Stimulated activated CD4-positive, alpha-beta T cell treated with anti-CD3 and anti-CD28 coated beads, Interleukin-1b, Interleukin-23, amount 100 ng/mL, for 1 hour (primary cell): ENCODE results near the gene GOLGA6L4.
"Not testable (repeated sequence)": the region's sequence is repeated elsewhere in the genome, so short reads cannot be mapped to it uniquely, and the experiment has no call there.

Experiments
- DNase-seq, 2 donors: peaks; one replicate each; pipeline ENCODE4 v3.0.0-alpha.2; 2020; ENCODE audit warnings: low read depth in 2 of 2

Gene GOLGA6L4, protein sequence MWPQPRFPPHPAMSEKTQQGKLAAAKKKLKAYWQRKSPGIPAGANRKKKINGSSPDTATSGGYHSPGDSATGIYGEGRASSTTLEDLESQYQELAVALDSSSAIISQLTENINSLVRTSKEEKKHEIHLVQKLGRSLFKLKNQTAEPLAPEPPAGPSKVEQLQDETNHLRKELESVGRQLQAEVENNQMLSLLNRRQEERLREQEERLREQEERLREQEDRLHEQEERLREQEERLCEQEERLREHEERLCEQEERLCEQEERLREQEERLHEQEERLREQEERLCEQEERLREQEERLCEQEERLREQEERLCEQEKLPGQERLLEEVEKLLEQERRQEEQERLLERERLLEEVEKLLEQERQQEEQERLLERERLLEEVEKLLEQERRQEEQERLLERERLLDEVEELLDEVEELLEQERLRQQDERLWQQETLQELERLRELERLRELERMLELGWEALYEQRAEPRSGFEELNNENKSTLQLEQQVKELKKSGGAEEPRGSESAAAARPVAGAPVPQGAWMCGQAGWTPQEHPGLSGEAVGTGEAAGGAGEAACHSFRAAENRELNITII

DNA sequence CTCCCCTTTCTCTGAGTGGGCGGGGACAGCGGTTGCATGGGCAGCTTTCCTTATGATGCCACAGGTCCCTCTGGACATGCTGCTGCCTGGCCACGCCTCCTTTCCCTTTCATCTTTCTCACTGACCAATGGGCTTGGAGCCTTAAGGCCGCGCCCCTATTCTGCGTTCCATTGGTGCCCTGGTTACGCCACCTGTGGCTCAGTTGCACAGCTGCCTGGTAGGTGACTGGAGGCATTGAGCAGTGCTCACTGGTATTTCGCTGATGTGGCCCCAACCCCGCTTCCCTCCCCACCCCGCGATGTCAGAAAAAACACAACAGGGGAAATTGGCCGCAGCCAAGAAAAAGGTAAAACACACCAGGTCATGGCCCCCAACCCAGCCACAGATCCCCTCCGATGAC is at the start of gene GOLGA6L4:
GOLGA6L4 (plus strand) TSS at position 201 of the 400 bp plus-strand sequence; CDS start at position 263, 62 bp downstream.
- DNase-seq: not testable (repeated sequence)

DNA sequence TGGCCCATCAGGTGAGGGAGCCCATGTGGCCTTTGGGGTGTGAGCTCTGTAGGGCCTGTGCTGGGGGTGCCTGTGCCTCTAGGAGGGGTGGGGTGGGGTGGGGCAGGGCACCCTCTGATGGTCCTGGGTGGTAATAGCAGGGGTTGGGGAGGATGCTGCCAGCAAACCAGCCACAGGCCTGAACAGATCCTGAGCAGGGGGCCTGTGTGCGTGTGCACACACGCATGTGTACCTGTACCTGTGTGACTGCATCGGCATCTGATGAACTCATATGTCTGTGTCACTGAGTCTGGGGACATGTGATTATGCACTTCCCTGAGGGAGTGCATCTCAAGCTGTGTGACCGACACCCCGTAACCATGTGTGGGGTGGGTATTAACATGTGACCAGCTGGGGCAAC is 42.6 kb upstream of the GOLGA6L4 start:
- DNase-seq: not testable (repeated sequence)

DNA sequence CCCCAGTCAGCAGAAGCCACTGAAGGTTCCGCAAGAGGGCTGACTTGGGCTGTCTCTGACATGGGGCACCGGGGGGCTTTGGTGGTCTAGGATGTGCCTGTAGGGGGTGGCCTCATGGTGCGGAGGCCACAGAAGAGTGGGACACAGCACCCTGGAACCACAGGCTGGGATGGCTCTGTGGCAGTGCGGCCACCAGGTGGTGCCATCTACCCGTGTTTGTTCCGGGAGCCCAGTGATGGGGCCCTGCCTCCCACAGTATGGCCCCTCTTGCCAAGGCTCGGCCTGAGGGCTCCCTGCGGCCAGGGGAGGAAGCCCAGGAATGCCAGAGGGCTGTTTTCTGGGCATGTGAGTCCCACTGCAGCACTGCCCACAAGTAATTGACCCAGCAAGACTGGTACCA is 40.0 kb upstream of the GOLGA6L4 start:
- not testable (repeated sequence) for DNase-seq

DNA sequence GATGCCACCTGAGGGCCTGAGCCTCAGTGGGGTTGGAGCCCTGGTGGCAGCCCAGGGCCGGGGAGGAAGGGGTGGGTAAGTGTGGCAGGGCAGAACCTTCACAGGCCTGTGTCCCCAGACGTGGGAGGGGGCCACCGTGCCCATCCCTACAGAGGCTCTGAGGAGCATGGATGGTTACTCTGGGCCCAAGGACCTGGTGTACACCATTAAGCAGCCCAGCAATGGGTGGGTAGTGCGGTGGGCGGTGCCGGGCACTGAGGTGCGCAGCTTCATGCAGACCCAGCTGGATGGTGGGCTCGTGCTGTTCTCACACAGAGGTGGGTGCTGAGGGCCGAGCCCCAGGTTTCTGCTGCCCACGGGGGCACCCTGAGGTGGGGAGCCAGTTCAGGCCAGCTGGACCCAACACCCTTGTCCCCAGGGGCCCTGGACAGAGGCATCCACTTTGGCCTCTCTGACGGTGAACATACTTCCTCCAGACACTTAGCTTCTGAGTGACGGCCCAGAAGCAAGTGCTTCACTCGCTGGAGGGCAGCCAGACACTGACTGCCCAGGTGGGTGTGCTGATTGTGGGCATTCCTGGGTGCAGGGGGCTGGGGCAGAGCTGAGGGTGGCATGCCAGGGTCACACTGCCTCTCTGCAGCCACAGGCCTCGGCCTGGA is 38.9 kb upstream of the GOLGA6L4 start:
- DNase-seq: not testable (repeated sequence)

DNA sequence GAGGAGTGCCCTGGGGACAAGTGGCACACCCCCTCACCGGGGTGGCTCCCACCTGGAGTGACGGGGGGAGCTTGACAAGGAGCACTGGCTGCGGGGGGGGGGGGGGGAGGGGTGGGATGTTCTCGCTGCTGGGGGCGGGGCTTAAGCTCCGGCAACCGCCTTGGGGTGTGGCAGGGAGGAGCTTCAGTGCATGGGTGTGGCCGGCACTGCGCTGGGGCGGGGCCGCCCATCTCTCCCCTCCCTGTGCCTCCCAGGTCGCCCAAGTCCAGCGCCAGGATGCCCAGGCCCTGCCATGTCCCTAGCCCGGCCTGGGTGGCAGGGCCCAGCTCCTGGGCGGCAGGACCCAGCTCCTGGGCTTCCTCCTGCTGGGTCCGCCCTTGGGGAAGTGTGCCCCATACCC is 35.7 kb upstream of the GOLGA6L4 start:
- not testable (repeated sequence) for DNase-seq

DNA sequence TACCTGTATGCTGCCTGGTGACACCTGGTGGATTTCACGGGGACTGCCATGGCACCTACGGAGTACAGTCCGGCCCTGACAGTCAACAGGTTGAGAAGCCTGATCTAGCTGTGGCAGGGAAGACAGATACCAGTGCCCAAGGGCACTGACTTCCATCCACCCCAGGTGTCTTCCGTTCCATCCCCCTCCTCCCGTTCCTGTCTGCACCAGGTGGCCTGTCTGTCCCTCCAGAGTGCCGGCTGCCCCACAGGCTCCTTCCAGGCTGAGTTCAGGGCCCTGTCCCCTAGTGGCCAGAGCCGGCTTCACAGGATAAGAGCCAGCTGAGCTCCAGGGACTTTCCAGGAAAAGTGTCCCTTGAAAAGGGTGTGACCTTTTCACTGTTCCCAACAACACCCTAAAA is 10.9 kb downstream of the GOLGA6L4 start:
- DNase-seq: not testable (repeated sequence)
